Daoy (cell line): ENCODE data around the gene RELN. TPM values are rescaled to one million over a fixed set of nuclear protein-coding genes. Genes with fewer than 3 reads are reported as not detected.
"Not testable (repeated sequence)": the region's sequence is repeated elsewhere in the genome, so short reads cannot be mapped to it uniquely, and the experiment has no call there.

ENCODE experiments used
- DNase-seq: peaks from one replicate; pipeline ENCODE4 v3.0.0-alpha.2; 2015; ENCODE audit warnings: low read depth
- total RNA-seq: library from RNA; depleted of rRNA; stranded (reverse); fragments of >200 nt; shearing (Covaris generic); gene quantifications from 2 replicates; pipeline ENCODE4 v1.2.3, GENCODE V29; 2014; rRNA removed

RELN gene
- total RNA-seq, 1 experiment from 2014 or later = 1.7 TPM

DNA sequence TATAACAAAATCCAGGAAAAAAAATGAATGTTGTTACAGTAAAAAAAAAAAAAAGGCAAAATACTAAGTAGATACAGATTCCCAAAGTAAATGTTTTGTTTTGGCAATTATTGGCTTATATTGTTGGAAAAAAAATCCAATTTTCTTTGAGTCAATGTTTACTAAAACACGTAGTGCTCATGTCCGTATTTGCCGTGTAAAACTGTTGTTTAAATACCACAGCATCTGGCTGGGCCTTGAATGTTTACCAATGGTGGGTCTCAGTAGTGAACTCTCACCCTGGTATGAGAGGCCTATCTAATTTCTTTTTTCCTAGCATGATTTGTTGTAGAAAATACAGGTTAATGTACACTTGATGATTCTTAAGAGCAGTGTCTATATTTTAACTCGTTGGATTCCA lies 502.0 kb downstream of the RELN start:
- no peak for DNase-seq

DNA sequence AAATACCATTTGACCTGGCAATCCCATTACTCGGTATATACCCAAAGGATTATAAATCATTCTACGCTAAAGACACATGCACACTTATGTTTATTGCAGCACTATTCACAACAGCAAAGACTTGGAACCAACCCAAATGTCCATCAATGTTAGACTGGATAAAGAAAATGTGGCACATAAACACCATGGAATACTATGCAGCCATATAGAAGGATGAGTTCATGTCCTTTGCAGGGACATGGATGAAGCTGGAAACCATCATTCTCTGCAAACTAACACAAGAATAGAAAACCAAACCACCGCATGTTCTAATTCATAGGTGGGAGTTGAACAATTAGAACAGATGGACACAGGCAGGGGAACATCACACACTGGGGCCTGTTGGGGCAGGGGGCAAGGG lies 502.6 kb downstream of the RELN start:
- not testable (repeated sequence) for DNase-seq

DNA sequence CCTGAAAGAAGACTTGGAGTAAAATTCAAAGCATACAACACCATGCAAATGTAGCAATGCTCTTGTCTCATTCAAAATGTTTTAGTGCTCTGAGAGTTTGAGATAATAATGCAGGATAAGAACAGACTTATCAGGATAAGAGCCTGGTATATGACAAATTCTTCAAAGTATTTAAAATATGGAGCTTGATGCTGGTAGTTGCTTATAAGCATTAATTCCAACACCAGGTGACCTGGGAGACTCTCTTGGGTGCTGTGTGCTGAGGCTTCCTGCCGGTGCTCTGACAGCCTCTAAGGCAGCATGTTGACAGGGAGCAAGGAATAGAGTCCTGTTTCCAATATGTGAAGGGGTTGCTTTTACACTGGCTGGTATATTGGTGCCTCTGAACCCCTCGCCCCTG lies 508.7 kb downstream of the RELN start:
- no peak for DNase-seq

DNA sequence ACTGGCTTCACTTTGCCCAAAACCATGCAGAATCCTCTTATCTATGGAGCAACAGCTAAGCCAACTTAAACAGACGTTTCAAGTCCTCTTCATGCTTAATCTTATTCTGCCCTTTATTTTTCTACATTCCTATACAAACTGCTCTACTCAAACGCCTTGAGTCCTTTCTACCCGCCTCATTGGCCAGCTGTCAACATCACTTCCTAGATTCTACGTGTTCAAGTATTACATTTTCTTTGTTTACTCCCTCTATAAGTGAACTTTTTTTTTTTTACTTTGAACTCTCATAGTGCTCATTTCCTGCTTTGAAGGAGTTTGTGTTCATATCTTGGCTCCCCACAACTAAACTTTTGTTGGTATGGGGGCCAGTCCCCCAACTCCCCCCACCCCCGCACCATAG lies 514.5 kb downstream of the RELN start:
- DNase-seq = no peak

DNA sequence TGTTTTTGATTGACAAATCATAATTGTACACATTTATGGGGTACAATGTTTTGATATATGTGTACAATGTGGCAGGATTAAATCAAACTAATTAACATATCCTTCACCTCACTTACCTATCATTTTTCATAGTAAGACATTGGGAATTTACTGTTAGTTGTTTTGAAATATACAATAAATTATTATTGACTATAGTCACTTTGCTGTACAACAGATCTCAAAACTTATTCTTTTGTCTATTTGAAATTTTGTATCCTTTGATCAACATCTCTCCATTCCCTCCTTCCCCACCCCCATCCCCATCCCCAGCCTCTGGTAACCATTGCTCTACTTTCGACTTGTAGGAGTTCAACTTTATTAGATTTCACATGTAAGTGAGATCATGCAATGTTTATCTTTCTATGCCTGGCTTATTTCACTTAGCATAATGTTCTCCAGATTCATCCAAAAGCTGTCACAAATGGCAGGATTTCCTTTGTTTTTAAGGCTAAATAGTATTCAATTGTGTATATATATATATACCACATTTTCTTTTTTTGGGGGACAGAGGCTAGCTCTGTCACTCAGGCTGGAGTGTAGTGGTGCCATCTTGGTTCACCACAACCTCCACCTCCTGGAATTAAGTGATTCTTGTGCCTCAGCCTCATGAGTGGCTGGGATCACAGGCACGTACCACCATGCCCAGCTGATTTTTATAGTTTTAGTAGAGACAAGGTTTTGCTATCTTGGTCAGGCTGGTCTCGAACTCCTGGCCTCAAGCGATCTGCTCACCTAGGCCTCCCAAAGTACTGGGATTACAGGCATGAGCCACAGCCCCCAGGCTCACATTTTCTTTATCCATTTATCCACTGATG lies 520.1 kb downstream of the RELN start:
- DNase-seq = no peak

DNA sequence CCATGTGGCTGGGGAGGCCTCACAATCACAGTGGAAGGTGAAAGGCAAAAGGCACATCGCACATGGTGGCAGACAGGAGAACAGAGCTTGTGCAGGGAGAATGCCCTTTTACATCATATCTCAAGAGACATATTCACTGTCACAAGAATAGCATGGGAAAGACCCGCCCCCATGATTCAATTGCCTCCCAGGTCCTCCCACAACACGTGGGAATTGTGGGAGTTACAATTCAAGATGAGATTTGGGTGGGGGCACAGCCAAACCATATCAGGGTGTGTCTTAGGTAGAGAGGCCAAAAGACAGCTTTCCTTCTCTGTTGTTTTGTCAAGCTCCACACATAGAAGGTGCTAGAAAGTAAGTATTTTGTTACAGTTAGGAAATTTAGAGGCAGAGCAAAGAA lies 522.6 kb downstream of the RELN start:
- no peak for DNase-seq

DNA sequence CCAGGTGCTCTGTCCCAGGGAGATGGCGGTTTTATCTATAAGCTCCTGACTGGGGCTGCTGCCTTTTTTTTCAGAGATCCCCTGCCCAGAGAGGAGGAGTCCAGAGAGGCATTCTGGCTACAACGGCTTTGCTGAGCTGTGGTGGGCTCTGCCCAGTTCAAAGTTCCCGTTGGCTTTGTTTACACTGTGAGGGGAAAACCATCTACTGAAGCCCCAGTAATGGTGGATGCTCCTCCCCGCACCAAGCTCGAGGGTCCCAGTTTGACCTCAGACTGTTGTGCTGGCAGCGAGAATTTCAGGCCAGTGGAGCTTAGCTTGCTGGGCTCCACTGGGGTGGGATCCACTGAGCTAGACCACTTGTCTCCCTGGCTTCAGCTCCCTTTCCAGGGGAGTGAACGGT lies 527.1 kb downstream of the RELN start:
- no peak for DNase-seq

DNA sequence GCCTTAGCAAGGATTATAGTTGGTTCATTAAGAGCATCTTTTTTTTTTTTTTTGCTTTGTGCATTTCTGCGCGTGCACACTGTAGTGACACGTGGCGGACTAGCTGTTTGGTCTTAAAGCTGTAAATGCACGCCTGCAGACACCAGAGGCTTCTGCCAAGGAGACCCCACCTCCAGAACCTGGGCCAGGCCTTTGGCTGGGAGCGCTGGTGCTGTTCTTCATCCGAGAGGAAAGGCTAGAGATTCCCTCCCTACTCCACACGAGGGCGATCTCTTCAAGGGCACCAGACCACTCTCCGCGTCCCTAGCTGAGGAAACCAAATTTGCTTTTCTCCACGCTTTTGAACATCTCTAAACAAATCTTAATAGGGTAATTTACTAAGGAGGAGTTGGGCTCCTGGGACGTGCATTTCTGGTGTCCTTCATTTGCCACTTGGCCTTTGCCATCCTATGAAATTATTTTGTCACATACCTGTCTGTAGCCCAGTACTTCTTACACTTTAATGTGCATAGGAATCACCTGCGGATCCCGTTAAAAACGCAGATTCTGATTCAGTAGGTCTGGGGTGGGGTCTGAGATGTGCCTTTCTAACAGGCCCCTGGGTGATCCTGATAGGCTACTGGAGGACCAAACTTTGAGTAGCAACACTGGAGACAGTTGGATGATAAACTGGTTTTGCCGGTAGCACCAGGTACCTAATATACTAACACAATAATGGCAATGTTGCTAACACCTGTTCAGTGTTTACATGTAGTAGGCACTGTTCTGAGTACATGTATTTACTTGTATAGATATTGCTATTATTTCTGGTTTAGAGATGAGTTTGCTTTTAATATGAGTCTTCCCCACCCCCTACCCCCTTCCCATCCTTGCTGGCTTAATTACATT lies 542.1 kb downstream of the RELN start:
- DNase-seq = peak; percentile 84

DNA sequence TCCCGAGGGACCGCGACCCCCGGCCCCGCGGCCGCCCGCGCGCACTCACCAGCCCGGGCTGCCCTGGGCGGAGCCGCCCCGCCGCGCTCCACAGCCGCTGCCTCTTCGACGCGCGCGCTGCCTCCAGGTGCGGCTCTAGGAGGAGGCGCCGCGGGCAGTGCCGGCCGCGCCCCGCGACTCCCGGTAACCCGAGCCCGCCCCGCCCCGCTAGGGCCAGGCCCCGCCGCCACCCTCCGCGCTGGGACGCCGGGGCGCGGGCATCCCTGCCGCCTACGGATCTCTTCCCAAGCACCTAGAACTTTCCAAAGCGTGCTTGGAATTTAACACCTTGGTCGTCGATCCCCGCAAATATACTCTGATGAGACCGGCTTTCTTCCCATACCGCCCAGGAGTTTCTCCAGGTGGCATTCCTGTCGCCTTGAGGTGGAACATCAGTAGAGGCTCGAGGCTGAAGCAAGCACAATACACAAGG lies 543.4 kb downstream of the RELN start, which contains the start of gene SLC26A5:
Gene SLC26A5 (minus strand): TSS at position 159 of the 472 bp plus-strand sequence. CDS start 24,693 bp downstream, outside the sequence.
- DNase-seq = peak; percentile 68

DNA sequence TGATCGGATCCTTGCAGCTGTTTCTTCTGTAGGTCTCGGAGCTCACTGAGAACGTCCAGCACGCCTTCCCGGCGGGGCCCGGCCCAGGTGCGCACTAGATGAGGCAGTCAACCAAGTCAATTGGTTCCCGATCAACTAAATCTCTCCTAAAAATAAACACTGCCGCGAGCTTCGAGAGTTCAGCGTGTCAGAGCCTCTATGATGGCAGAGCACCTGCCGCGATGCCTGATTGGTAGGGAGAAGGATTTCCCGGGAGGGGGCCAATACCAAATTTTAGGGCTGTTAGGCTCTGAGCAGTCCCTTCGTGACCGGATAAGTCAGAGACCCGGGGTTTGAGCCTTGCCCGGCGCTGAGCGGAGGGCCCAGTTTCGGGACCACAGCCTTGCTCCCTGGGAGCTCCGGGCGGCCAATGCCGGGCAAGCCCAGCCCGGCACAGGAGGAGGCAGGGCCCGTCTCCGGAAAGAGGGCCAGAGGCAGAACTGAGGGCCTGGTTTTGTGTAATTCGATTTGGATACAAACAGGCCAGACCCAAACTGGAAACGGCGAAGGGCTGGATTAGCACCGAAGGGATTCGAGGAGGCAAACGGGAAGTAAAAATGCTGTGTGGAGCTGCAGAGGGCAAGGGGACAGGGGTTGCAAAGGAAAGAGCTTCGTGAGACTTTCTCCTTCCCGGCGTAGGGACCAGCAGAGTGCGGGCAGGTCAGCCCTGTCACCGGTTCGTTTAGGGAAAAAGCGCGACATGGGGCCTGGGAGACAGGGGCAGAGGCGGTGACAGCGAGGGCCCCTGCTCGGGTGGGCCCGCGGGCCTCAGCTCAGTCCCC lies 544.0 kb downstream of the RELN start:
- DNase-seq = peak; percentile 34

DNA sequence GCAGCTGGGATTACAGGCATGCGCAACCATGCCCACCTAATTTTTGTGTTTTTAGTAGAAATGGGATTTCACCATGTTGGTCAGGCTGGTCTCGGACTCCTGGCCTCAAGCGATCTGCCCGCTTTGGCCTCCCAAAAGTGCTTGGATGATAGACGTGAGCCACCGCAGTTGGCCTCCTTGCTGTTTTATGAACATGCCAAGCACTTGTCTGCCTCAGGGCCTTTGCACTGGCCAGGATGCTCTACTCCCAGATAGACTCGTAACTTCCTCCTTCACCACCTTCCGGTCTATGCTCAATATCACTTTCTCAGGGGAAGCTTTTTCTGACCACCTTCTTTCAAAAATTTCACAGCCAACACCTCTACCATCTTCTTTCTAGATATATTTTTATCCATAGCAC lies 549.8 kb downstream of the RELN start:
- DNase-seq = no peak

DNA sequence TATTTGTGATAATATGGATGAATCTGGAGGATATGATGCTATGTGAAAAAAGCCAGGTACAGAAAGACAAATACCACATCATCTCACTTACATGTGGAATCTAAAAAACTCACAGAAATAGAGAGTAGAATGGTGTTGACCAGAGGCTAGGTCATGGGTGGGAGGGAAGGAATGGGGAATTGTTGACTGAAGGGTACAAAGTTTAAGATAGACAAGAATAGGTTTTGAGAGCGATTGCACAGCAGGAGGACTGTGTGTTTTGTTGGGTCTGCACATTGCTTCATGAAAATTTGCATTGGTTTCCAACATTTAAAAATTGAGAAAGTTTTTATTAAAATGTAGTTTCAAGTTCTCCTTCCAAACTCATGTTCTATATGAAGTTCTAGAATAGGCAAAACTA lies 551.8 kb downstream of the RELN start:
- no peak for DNase-seq

DNA sequence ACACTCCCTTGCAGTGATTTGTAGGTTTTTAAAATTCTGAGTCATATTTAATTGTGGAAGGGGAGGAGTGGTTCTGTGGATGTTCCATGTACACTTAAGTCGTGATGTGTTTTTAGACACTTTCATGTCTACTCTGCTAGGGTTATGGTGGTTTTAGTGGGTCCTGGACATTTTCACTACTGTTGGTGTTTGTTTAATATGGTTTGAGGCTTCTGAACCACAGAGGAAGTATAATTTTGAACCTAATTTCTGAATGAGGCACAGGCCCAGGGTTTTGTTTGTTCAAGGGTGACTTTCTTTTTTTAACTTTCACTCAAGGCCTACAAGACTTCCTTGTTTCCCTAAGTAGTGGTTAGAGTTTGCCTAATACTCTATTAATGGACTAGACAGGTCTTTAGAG lies 556.7 kb downstream of the RELN start:
- DNase-seq = peak; percentile 48

DNA sequence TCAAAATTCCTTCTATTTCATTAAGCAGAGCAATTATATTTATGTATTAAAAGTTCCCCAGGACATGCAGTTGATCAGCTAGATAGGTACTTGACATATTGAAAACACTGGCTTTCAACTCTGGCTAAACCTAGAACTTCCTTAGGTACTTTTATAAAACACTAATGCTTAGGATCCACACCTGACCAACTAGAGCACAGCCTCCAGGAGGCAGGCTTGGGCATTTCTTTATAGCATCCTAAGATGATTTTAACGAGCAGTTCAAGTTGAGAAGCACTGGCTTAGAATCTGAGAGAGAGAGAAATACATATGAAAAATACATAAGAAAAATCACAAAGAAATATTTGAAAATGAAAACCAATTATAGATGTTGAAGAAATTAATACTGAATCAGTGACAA lies 564.3 kb downstream of the RELN start:
- DNase-seq = no peak

DNA sequence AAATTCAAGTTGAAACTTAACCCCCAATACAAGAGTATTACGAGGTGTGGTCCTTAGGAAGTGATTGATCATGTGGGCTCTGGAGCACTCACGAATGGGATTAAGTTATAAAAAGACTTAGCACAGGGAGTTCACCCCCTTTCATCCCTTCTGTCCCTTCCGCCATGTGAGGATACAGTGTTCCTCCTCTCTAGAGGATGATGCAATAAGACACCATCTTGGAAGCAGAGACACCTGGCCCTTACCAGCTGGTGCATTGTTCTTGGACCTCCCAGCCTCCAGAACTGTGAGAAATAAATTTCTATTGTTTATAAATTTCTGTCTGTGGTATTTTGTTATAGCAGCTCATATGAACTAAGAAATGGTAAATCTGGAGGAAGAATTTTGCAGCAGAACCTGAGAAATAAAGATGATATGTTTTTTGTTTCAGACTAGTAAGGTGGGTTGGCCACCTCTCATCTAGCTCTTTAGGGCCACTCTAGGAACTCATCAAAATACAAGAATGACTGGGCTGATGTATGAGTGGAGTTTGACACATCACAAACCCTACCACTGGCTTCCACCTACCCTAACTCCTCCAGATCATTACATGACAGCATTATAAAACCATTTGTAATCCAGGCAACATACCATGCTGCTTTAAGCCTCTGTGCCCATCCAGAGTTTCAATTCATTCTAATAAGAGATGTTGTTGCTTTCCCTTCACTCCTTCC lies 565.8 kb downstream of the RELN start:
- no peak for DNase-seq

Other genes with a start within 250 kb of the RELN start
- 94.9 and 98.7 TPM in 2 replicates for gene ORC5, start 218.4 kb upstream of the RELN start, total RNA-seq